Kasumi-1 (cell line): ENCODE results near the gene ANKRD33B.
"Not testable (repeated sequence)": the region's sequence is repeated elsewhere in the genome, so short reads cannot be mapped to it uniquely, and the experiment has no call there.

Experiments
- DNase-seq, 2 experiments: peaks; one replicate each; lab custom pipeline; 2025; lab: John Stamatoyannopoulos, UW

ANKRD33B gene

DNA sequence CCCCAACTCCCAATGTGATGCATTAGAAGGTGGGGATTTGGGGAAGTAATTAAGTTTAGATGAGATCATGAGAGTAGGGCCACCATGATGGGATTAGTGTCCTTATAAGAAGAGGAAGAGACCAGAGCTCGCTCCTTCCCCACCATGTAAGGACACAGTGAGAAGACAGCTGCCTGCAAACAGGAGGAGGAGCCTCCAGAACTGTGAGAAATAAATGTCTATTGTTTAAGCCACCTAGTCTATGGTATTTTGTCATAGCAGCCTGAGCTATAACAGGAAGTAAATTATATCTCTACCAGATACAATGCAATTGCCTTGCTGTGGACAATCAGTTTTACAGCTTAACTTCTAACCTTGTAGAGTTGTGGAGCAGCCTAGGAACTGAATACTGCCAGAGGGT is 58.0 kb downstream of the ANKRD33B start:
- no peak for DNase-seq

DNA sequence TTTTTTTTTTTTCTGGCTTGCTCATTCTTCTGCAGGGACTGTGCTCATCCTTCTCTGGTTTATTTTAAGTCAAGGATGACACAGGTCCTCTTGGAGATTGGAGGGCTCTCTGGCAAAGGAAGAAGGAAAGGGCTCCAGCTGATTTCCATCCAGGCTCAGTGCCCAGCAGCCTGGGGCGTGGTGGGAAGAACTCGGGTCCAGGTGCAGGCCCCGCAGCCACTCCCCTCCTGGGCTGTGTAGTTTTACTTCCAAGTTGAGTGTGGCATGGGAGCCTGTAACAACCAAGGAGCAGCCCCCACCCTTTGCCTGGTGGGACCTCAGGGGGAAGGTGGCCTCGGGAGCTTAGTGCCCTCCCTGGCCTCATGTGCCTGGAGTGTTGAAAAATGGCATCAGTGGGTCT is 58.9 kb downstream of the ANKRD33B start:
- no peak for DNase-seq

DNA sequence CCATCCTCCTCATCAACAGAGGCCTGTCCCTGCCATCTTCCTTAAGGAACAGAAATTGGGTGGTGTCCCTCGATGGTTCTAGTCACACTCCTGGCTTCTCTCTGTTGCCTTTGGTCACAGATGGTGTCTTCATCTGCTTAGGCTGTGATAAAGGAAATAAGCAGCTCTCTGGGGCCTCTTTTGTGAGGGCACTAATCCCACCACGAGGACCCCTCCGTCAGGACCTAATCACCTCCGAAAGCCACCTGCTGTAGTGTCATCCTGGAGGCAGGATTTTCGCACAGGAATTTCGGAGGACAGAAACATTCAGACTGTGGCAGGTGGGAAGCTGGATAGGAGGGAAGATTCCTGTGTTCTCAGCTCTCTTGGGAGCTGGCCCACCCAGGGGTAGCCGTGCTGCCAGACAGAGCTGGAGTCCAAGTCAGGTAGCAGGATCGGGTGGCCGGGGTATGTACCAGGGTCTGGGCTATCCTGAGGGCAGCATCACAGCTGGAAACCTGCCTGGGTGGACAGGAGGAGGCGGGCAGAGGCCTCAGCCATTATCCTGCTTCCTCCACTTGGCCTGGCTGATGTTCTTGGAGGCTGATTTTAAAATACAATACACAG is 59.5 kb downstream of the ANKRD33B start:
- DNase-seq = no peak

DNA sequence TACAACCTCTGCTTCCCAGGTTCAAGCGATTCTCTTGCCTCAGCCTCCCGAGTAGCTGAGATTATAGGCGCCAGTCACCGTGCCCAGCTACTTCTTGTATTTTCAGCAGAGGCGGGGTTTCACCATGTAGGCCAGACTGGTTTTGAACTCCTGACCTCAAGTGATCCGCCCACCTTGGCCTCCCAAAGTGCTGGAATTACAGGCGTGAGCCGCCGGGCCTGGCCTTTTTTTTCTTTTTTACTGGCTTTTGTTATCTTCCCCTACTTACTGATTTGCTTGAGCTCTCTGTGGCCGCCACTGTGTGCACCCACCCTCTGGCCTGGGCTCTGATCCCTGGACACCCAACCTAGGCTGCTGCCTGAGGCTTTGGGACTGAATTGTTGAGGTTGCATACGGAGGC is 60.3 kb downstream of the ANKRD33B start:
- DNase-seq = no peak

DNA sequence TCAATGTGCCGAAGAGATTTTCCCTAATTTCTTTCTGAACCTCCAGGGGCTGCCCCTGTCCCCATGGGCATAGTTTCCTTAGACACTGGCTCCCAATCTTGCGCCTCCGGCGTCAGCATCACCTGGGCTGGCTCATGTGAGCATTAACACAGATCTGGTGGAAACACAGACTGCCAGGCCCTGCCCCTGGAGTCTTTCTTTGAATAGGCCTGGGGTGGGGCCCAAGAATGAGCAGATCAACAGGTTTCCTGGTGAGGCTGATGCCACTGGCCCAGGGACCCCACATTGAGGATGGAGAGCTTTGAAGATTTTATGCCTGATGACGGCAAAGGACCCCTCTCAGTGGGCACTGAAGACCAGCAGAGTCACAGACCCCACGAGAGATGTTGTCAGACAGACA is 60.8 kb downstream of the ANKRD33B start:
- DNase-seq = no peak

DNA sequence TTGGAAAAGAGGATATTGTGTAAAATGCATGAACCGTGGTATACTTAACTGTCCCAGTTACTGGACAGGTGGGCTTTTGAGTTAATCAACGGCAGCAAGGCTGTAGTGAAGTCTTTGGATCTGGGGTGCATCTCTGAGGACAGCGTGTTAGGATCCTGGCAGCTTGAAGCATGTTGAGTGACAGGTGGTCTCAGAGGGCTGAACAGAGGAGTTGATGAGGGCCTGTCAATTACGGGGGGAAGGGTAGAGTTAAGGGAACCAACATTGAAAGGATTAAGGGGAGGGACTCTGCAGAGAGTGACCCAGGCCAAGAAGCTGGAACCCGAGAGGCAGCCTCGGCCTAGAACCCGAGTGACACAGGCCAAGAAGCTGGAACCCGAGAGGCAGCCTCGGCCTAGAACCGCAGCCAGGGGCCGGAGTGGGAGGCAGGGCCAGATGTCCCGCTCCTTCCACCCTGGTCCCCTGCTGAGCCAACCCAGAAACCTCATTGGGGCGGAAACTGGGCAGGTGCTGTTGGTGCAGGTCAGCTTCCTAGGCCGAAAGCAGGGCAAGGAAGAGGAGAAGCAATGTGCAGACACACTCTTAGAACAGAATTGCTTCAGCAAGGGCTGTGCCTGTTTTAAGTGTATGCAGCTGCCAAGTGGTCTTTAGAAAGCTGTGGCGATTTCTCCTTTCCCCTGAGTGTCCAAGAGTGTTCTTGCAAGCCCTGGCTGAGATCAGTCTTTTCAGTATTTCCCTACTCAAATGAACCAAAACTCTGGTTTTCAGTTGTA is 62.0 kb downstream of the ANKRD33B start:
- DNase-seq = no peak

DNA sequence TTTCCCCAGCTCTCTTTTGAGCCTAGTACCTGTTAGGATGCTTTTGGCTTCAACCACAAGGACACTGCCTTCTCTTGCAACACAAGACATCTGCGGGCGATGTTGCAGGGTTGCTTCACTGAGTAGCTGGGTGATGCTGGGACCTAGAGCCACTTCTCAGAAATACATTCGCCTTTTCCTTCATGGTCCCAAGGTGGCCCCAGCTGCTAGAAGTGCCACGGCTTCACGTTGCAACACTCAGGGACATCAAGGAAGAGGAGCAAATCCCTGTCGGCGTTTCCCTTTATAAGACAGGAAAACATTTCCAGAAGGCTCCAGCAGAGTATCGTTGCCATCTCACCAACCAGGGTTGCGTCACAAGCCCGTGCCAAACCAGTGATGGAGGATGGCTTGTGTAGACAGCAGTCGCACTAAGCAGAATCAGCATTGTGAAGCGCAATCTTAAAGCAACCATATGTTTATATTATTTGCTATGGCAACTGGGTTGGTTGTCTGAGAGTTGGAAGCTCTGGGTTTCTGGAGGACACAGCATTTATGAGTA is 62.7 kb downstream of the ANKRD33B start:
- no peak for DNase-seq

DNA sequence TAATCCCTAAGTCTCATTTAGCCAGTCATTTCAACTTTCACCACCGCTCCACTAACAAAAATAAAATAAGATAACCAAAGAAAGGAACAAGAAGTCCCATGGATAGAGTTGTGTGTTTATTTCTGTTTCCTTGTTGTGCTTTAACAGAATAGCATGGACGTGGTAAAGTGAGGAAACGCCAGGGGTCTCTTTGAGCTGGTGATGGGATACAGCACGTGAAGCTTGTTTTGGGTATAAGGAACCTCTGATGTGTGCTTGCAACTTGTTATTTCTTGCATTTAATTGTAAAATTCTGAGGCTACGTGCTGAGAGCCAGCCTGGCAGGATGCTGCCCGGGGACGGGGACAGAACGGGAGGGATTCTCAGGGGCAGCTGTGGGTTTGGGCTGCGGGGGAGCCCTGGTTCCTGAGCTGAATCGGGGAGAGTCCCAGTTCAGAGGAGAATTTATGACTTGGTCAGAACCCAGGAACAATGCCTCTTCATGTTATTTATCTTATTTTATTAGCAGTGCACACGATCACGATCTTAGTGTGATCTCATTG is 63.4 kb downstream of the ANKRD33B start:
- peak in 1 of 2 experiments; percentile 36 for DNase-seq

DNA sequence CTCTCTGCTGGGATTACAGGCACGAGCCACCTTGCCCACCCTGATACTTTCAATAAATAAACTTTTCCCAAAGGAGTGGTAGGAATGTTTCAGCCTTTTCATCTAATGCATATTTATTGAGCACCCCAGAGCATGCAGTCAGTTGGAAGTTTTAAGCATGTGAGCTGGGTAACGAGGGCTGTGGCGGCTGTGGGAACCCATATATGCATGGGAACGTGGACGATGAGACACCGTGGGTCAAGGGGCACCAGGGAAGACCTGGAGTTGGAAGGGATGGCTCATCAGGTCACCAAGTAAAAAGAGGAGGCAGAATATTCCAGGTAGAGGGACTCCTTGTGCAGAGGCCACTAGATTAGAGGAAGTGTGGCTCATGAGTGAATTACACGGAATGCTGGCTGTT is 64.7 kb downstream of the ANKRD33B start:
- no peak for DNase-seq

DNA sequence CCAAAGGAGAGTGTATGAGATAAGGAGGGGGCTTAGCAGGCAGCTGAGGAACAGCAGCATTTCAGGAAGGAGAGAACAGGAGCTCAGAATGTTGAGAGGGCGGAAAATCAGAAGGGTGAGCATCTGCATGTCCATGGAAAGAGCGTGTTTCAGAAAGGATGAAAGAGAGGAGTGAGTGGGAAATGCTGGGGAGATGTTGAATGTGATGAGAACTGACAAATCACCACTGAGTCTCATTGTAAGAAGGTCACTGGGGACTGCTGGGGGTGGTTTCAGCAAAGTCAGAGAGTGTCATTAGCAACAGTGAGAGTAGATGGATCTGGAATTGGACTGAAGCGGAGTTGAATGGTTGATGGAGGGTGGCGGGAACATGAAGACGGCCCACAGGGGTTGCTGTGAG is 65.8 kb downstream of the ANKRD33B start:
- no peak for DNase-seq

DNA sequence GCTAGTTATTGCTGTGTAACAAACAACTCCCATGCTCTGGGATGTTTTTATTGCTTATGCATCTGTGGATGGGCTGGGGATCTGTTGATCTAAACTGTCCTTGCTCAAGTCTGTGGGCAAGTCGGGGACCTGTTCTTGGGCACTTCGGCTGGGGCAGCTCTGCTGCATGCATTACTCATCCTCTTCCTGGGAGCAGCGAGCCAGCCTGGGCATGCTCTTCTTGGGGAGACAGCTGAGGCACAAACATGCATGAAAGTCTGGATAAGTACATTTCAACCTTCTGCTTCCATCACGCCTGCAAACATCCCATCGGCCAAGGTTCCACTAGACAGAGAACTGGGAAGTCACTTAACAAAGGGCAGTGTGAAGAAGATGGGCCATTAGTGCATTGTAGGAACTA is 66.3 kb downstream of the ANKRD33B start:
- DNase-seq = no peak

DNA sequence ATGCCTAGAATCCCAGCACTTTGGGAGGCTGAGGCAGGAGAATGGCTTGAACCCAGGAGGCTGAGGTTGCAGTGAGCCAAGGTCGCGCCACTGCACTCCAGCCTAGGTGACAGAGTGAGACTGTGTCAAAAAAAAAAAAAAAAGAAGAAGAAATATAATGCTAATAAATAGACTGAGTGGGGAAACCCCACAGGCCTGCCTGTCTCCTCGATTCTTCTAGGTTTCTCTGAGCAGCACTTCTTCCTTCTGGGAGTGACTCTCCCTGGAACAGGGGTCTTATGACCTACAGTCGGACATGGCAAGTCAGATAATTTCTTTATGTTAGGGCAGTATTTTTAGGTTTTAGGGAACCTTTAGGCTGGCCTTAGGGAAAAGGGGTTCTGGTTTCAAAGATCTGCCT is 66.9 kb downstream of the ANKRD33B start:
- DNase-seq = not testable (repeated sequence)

DNA sequence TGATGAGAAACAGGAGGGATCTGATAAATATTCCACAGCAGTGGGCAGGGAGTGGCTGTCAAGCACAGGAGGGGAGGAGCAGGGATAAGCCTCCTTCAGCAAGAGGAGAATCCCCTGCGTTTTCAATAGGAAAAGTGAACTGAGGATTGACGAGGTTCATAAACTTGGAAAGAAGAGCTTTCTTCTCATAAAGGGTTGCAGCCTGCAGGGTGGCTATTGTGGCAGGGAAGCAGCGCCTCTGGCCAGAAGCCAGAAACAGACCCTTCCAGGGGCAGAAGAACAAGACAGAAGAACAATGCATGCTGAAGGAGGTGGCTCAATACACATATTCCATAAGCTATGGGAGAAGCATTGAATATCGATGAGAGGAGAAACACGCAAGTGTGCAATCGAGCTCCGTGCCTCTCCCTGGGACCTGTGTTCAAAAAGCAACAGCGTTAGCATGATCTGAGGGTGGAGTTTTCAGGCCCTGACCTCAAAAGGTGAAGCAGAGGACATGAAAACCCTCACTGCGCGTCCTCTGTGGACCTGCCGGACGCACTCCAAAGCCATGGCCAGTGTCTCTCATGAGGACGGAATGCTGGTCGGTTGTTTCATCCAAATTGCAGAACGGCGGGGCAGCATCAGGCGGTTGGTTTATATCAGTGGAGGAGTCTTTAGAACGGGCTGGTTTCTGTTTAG is 67.6 kb downstream of the ANKRD33B start:
- DNase-seq = no peak

DNA sequence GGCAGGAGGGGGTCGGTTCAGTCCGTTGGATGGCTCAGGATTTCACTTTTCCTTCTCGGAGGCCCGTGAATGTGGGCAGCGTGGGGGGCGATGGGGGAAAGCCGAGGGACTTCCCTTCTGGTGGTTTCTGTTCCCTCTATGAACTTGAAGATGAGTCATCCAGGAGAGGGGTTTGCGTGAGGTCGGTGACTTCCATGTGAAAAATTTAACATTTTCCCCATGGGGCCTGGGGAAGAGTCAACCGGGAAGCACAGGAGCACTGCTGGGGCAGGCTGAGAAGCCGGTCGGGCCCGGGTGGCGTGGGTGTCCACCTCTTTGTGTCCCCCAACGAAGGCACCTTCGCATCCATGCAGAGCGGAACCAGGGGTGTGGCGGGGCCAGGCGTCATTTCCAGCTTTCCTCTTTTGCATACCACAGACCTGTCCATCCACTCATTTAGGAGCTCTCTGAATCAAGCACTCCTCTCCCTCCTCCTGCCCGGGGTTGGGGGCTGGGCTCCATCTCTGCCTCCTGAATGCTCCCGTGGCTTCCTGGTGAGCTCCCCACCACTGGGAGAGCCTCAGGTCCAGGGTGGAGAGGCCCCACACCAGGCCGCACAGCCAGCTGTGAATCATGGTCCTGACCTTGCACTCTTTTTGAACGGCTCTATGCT is 68.4 kb downstream of the ANKRD33B start:
- peak; percentile 20 to 28 for DNase-seq

DNA sequence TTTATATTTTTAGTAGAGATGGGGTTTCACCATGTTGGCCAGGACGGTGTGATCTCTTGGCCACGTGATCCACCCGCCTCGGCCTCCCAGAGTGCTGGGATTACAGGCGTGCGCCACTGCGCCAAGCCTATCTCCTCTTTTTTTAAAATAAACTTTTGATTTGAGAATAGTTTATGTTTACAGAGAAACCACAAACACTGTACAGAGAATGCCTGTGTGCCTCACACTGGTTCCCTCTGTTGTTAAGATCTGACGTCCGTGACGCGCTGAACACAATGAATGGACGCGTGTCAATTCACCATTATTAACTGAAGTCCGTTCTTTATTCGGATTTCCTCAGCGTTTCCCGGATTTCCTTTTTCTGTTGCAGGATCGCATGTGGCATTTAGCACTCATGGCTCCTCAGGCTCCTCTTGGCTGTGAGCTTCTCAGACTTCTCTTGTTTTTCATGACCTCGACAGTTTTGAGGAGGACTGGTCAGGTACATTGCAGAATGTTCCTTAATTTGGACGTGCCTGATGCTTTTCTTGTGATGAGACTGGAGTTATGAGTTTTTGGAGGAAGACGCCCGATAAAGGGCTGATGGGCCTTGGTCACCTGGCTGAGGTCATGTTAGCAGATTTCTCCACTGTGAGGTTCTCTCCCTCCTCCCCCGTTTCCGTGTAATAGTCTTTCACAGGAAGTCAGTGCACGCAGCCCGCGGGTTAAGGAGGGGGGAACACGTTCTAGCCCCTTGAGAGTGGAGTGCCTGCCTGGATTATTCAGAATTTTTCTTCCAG is 69.6 kb downstream of the ANKRD33B start:
- no peak for DNase-seq

DNA sequence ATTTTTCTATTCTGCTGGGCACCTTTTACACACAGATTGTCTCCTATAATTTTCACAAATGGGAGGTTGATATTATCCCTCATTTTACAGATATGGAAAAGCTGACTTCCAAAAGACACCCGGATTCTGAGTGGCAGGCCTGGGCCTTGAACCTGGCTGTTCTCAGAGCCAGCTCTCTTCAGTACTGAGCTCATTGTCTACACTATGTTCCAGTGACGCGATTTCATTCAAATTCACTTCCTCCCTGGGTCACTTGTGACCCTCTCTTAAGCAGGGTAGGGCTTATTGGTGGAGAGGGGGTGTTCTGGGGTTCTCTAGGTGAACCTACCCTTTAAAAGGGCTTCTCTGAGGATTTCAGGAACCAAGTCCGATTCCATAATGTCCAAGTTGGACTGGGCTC is 70.2 kb downstream of the ANKRD33B start:
- no peak for DNase-seq

DNA sequence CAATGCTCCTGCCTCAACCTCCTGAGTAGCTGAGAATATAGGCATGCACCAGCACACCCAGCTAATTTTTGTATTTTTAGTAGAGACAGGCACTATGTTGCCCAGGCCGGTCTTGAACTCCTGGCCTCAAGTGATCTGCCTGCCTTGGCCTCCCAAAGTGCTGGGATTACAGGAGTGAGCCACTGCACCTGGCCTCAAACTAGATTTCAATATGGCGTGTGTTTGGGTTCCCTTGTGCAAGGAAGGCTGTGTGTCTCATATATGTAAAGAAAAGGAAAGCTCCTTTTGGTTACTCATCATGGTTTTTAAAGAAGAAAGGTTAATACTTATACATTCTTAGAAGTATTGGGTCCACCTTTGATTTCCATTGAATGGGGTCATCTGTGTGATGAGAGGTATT is 70.7 kb downstream of the ANKRD33B start:
- no peak for DNase-seq

DNA sequence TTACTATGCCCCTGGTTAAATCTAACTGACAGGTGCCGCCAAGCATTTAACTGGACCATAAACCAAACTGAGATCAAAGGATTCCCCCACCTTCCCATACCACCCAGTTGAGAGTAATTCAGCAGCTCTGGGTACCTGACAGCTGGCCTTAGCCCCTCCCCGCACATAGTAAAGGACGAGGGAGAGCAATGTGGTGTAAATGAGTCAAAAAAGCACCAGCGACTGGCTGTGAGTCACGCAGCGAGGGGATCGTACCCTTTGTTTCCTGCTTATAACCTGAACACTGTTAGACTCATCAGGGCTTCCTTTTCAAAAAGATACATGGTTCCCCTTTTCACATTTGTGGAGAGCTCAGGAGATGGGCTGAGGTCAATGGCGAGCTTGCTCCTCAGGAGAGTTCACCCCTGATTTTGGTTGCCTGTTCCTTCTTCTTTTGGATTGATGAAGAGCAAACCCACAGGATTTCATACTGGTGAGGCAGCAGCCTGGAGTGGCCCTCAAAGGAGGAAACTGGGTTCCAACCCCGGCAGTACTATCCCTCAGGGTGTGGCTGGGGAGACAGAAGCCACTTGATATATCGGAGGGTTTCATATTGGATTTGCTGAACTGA is 71.5 kb downstream of the ANKRD33B start:
- peak; percentile 92 to 96 for DNase-seq

DNA sequence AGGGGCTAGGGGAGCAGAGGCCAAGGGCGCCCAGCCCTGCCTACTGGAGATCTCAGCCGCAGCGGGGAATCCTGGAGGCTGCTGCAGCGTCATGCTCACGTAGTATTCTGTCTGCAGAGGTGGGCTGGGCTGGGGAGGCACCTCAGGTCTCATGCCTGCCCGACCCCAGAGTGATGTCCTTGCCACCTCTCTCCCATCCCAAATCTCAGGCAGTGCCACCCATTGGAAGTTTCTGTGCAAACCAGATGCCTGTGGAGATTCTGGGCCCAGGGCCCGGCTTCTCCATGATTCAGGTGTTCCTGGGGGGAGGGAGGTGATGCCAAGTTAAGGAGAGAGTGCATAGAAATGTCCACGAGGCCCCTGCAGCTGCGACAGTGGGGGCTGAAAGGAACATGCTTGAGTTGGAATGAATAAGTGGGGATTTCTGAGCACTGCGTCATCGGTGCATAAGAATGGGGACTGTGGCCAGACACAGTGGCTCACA is 72.0 kb downstream of the ANKRD33B start:
- no peak for DNase-seq

DNA sequence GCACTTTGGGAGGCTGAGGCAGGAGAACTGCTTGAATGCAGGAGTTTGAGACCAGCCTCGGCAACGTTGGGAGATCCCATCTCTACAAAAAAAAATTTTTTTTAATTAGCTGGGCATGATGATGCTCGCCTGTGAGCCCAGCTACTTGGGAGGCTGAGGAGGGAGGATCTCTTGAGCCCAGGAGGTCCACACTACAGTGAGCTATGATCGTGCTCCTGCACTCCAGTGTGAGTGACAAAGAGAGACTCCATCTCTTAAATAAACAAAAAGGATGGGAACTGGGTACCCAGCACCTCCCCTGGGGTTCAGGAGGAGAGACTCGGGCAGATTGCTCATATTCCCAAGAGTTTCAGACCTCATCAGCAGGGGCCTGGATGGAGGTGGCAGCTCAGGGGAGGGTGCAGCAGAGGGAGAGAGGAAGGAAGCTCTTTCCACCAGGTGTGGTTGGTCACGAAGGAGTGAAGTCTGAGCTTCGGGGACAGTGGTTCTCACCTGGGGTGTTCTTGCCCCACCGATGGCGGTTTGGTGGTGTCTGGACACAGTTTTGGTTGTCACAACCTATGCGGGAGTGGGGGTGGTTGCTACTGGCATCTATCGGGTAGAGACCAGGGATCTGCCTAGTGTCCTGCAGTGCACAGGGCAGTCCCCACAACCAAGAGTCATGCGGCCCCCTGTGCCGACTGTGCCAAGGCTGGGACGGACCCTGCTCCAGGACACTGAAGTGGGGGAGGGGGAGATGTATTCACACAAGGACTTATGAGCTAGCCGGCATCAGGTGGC is 72.7 kb downstream of the ANKRD33B start:
- no peak for DNase-seq
